DMS 273 (cell line): ENCODE measurements around the gene FAT1.

Experiments used
- DNase-seq: peaks from one replicate; lab custom pipeline; 2025; ENCODE audit not compliant: unreplicated experiment; lab: John Stamatoyannopoulos, UW

Gene FAT1

DNA sequence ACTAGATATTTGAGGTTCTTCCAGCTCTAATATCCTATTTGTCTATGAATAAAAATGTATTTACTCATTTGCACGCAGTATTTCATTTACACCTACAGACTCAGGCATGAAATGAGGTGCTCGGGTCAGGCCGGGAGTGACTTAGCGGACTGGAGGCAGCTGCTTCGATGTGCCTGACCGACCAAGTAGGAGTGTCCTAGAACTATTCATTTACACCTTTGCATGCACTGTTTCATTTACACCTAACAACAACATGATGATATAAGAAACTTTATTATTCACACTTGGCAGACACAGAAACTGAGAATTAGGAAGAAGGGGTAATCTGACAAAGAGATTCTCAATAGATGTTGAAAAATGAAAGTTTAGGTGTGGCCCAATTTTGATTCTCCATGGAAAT lies 28.7 kb upstream of the FAT1 start:
- DNase-seq: no peak

DNA sequence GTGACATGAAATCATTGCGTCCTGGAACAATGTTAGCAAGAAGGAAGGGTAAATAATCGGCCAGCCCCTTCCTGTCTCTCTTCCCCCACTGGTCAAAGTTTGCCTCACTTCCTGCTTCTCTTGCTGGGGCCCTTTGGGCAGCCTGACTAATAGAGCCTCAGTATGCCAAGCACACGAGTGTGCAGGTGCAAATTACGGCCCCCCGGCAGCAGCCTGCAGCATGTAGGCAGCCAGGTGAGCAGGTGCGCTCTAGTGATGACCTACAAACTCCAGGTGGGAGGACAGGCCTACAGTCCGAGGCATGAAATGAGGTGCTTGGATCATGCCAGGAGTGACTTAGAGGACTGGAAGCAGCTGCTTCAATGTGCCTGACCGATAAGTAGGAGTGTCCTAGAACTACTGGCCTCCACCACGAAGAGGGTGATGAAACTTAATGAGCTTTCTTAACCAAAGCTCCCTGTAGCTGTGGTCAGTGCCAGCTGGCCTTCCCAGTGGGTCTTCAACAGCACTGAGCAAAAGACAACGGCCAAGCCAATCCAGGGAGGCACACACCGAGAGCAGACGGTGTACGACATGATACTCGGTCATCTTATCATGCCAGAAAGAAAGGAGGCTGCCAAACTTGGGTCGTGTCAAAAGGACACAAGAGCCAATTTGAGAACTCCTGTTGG lies 26.1 kb upstream of the FAT1 start:
- no peak for DNase-seq

DNA sequence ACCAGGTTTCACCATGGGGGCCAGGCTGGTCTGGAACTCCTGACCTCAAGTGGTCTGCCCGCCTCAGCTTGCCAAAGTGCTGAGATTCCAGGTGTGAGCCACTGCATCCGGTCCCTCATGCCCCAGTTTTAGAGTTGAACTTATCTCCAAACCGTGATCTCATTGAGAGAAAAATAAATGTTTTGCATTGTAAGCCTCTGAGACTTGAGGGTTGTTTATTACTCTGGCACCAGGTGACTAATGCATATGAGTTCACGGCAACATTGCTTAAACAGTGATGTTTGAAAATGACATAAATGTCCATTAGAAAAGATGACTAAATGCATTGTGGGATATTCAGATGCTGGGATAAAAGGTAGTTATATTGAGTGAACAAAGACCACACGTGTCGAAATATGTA lies 22.9 kb upstream of the FAT1 start:
- no peak for DNase-seq

DNA sequence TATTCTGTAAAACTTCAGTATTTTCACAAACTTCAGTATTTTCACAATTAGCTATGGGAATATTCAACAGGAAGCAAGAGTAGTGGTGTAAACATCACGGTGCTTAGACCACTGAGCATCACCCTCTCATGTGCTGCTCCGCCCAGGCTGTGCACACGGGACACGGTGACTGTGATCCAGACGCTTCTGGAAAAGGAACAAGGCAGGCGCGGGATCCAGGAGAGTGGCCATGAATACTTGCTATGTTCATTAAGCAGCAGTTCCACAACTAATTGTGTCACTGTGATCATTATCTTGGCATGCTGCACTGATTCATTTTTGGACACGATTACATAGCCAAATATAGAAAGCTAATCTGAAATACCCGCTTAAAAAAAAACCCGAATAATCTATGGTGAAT lies 19.6 kb upstream of the FAT1 start:
- no peak for DNase-seq

- DNase-seq: no peak
These were observed 17.2 kb upstream of the FAT1 start for GRCh38 chr4:186740822-186741221.

- DNase-seq: peak; percentile 83
These were observed 16.3 kb upstream of the FAT1 start for GRCh38 chr4:186739802-186740434.

DNA sequence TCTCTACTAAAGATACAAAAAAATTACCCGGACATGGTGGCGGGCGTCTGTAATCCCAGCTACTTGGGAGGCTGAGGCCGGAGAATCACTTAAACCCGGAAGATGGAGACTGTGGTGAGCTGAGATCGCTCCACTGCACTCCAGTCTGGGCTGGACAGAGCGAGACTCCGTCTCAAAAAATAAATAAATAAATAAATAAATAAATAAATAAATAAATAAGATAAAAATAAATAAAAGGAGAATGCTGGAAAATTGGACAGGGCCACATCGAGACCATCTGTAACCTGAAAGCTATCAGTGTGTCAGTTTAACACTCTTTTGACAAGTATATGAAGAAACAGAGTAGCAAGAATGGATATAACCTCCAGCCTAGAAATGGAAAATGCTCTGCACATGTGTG lies 15.7 kb upstream of the FAT1 start:
- no peak for DNase-seq

DNA sequence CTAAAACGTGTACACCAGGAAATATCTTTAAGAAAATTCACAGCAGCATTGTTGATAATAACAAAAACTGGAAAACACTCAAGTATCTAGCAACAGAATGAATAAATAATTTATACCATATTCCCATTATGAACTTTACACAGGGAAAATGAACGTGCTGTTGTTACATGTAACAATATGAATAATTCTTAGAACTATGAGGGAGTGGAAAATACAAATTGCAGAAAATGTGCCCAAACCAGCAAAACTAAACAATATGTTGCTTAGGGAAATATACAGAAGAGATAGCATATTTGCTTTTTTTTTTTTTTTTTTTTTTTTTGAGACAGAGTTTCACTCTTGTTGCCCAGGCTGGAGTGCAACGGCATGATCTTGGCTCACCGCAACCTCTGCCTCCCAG lies 14.8 kb upstream of the FAT1 start:
- DNase-seq: no peak

- DNase-seq: no peak
These were observed 13.8 kb upstream of the FAT1 start for GRCh38 chr4:186737427-186737826.

DNA sequence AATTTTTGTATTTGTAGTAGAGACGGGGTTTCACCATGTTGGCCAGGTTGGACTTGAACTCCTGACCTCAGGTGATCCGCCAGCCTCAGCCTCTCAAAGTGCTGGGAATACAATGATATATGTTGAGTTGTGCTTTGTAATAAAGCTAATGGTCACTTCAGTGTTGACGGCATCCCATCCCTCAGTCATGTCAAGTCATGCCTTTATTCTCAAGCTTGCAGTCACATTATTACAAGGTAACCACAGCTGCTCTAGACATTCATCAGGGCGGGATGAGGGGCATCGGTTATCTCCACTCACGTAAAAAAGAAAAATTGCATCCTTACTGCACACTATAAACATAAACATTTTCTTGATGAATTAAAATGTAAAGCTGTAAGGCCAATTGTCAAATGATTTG lies 12.8 kb upstream of the FAT1 start:
- DNase-seq: no peak

- DNase-seq: no peak
These were observed 10.6 kb upstream of the FAT1 start for GRCh38 chr4:186734251-186734650.

- DNase-seq: no peak
These were observed 10.1 kb upstream of the FAT1 start for GRCh38 chr4:186733778-186734177.

- DNase-seq: no peak
These were observed 7.0 kb upstream of the FAT1 start for GRCh38 chr4:186730621-186731020.

DNA sequence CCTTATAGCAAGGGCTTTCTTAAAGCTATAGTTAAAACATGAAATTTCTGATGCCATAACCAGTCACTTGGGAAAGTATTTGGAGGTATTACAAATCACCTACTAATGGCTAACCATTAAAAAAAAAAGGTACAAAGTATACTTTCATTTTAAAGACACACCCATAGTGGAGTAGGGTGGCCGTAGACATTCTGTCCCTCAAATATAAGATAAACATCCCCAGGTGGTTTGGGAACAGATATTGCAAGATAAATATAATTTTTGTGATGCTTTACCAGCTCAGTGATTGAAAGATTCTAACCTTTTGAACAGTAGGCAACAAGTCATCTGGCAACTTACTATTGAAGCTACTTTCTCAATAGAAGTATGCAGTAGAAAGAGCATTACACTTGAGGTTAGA lies 6.2 kb upstream of the FAT1 start:
- no peak for DNase-seq

GRCh38 chr4:186728631-186729271 lies 5.1 kb upstream of the FAT1 start:
- no peak for DNase-seq

DNA sequence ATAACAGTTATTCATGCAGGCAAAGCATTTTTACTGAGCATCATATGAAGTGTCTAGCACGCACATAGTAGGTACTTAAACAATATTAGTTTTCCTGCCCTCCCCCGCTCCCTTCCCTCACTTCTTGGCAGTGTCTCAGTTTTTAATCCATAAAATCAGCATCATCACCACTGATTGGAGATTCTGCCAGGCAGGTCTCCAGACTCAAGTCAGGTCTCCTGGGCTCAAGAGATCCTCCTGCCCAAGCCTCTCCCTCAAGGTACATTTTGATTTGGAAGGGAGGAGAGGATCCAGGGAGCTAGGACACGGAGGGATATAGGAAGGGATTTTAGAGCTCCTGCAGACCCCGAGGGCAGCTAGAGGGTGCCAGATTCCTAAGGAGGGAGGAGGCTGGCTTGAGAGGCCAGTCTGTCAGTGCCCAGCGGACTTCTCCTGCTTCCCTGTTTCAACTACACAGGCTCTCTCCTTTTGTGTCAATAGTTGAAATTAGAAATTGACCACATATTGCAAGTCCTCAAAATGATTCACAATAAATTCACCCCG lies 4.4 kb upstream of the FAT1 start:
- DNase-seq: peak; percentile 4

GRCh38 chr4:186727169-186727976 lies 3.7 kb upstream of the FAT1 start:
- DNase-seq: no peak

- DNase-seq: peak; percentile 78
These were observed 2.9 kb upstream of the FAT1 start for GRCh38 chr4:186726426-186727168.

DNA sequence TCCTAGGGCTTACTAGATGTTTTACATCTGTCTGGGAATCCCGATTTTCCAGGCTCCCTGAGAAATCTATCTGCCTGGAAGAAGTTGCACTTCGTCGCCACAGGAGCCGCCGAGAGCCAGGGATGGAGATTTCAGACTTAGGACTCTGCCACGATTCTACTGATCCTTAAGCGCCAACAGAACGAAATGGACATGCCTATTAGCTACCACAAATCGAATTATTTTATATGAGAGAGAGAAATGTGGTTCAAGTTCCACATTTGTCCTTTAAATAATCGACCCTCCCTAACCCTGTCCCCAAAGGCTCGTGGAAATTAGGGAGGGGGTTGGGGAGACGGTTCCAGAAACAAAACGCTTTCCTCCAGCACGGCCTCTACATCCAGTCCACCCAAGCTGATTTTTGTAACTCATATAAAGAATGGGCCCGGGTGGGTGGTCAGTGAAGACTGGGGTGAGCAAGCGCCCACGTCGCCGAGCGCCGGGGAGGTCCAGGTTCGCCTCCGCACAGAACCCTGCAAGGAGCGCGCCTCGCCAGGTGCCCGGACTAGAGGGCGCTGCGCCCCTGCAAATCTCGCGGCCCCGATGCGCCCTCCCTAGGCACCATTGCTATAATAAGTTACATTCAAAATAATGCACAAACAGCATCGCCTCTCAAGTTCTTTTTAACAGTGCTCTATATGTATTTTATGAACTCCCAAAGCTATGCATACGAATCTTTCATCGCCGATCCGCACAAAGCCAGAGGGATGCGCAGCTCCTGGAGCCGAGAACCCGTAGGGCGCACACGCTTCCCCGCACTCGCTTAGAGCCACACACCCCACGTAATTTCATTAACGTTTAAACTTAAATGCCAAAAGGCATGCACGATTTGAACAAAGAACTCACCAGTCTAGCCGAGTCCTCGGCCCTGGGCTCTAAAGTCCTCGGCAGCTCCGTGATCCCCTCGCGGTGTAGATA lies 2.1 kb upstream of the FAT1 start:
- DNase-seq: peak; percentile 81
